HEK293 (cell line): ENCODE measurements around the gene LTN1.

Experiments used
- TCF7L2 ChIP-seq: IDR thresholded peaks from 2 replicates; pipeline ENCODE4 v1.6.1; 2011; ENCODE audit warnings: low read depth, mild to moderate bottlenecking, inconsistent platforms, low read length, moderate library complexity, borderline replicate concordance
- ZNF24 ChIP-seq: fragments of 450-650 bp; formaldehyde crosslinking; IDR thresholded peaks from 2 replicates; pipeline ENCODE4 v1.5.1; 2016; ENCODE audit warnings: missing biosample characterization, missing genetic modification characterization
- TF ChIP-seq, protein P1 (sequence below): fragments of 450-650 bp; formaldehyde crosslinking; IDR thresholded peaks from 2 replicates; pipeline ENCODE4 v1.5.1; 2016; ENCODE audit warnings: missing biosample characterization, missing genetic modification characterization
- TF ChIP-seq, protein P2 (sequence below): fragments of 450-650 bp; formaldehyde crosslinking; IDR thresholded peaks from 2 replicates; pipeline ENCODE4 v1.5.1; 2017; ENCODE audit warnings: missing biosample characterization, missing genetic modification characterization
- TF ChIP-seq, protein P3 (sequence below): fragments of 450-650 bp; formaldehyde crosslinking; conservative IDR thresholded peaks from 2 replicates; pipeline ENCODE4 v1.5.1; 2016; ENCODE audit warnings: low read depth, missing biosample characterization, missing genetic modification characterization

DNA sequence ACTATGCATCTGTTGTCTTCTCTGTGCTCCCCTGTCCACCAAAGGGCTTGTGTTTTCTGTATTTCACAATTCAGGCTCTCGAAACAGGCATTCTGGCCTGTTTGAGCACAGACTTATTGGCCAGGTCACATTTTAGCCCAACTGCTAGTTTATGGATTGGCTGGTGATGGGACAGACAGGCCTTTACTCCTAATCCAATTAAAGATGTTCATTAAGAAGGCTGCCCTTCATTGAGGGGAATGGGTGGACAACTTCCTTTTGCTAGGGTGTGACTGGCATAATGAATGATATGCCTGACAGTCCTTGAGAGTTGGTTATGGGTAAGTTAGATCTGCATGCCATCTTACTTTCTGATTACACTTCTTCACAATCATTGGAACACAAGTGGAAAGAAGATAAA, 86.4 kb downstream of the LTN1 start:
- TF ChIP-seq, protein P1, sequence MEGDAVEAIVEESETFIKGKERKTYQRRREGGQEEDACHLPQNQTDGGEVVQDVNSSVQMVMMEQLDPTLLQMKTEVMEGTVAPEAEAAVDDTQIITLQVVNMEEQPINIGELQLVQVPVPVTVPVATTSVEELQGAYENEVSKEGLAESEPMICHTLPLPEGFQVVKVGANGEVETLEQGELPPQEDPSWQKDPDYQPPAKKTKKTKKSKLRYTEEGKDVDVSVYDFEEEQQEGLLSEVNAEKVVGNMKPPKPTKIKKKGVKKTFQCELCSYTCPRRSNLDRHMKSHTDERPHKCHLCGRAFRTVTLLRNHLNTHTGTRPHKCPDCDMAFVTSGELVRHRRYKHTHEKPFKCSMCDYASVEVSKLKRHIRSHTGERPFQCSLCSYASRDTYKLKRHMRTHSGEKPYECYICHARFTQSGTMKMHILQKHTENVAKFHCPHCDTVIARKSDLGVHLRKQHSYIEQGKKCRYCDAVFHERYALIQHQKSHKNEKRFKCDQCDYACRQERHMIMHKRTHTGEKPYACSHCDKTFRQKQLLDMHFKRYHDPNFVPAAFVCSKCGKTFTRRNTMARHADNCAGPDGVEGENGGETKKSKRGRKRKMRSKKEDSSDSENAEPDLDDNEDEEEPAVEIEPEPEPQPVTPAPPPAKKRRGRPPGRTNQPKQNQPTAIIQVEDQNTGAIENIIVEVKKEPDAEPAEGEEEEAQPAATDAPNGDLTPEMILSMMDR (tag by site-specific recombination), result no peak
- TF ChIP-seq, protein P2, sequence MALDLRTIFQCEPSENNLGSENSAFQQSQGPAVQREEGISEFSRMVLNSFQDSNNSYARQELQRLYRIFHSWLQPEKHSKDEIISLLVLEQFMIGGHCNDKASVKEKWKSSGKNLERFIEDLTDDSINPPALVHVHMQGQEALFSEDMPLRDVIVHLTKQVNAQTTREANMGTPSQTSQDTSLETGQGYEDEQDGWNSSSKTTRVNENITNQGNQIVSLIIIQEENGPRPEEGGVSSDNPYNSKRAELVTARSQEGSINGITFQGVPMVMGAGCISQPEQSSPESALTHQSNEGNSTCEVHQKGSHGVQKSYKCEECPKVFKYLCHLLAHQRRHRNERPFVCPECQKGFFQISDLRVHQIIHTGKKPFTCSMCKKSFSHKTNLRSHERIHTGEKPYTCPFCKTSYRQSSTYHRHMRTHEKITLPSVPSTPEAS (tag by site-specific recombination), result no peak
- TF ChIP-seq, protein P3, sequence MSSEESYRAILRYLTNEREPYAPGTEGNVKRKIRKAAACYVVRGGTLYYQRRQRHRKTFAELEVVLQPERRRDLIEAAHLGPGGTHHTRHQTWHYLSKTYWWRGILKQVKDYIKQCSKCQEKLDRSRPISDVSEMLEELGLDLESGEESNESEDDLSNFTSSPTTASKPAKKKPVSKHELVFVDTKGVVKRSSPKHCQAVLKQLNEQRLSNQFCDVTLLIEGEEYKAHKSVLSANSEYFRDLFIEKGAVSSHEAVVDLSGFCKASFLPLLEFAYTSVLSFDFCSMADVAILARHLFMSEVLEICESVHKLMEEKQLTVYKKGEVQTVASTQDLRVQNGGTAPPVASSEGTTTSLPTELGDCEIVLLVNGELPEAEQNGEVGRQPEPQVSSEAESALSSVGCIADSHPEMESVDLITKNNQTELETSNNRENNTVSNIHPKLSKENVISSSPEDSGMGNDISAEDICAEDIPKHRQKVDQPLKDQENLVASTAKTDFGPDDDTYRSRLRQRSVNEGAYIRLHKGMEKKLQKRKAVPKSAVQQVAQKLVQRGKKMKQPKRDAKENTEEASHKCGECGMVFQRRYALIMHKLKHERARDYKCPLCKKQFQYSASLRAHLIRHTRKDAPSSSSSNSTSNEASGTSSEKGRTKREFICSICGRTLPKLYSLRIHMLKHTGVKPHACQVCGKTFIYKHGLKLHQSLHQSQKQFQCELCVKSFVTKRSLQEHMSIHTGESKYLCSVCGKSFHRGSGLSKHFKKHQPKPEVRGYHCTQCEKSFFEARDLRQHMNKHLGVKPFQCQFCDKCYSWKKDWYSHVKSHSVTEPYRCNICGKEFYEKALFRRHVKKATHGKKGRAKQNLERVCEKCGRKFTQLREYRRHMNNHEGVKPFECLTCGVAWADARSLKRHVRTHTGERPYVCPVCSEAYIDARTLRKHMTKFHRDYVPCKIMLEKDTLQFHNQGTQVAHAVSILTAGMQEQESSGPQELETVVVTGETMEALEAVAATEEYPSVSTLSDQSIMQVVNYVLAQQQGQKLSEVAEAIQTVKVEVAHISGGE, result no peak
- TF ChIP-seq ZNF24 (tag by site-specific recombination) (no peak), TCF7L2 (no peak)
